Endothelial cell of umbilical vein (primary cell): ENCODE measurements around the gene SSRP1. TPM values are rescaled to one million over a fixed set of nuclear protein-coding genes. Genes with fewer than 3 reads are reported as not detected.

Experiments
- BruUV-seq: library from RNA; stranded (reverse); fragments of 400-500 nt; replicated peaks from 2 replicates; lab custom pipeline; 2021; lab: Mats Ljungman, UMichigan
- CTCF ChIA-PET: fragments of 300-600, 350-600 bp; sonication (Branson Sonifier 250); formaldehyde crosslinking; loops from one replicate; lab custom pipeline; 2021; ENCODE audit warnings: antibody characterized with exemption, inconsistent platforms; lab: Charles Lee
- POLR2A ChIA-PET: fragments of 300-600, 350-600 bp; sonication (Branson Sonifier 250); formaldehyde crosslinking; loops from one replicate; lab custom pipeline; 2021; ENCODE audit warnings: antibody characterized with exemption, inconsistent platforms; lab: Charles Lee
- DNase-seq: peaks from one replicate; pipeline ENCODE4 v3.0.0-alpha.2; 2011; ENCODE audit warnings: low read depth, low spot score
- FAIRE-seq: peaks from 2 replicates; lab custom pipeline; 2011; peaks lifted over from hg19 to GRCh38; lab: Jason Lieb, UNC
- H2AFZ ChIP-seq: 2 replicates; pipeline ENCODE4 v1.6.0; 2012; ENCODE audit warnings: low read depth, low read length, control low read depth, inconsistent platforms
- H3K27ac ChIP-seq: 2 replicates; pipeline ENCODE4 v1.5.1; 2011; ENCODE audit warnings: low read depth, mild to moderate bottlenecking, control low read depth, low read length, moderate library complexity; ENCODE audit not compliant: insufficient read depth
- H3K27me3 ChIP-seq, 2 experiments: 2 replicates each; pipeline versions ENCODE4 v1.6.0 to v1.6.1; 2011; ENCODE audit warnings: low read length in 2 of 2, mixed read lengths in 1 of 2; ENCODE audit not compliant: control insufficient read depth in 2 of 2, insufficient read depth in 2 of 2
- H3K36me3 ChIP-seq, 2 experiments: 2 replicates in 1 of 2; 3 replicates in 1 of 2; pipeline ENCODE4 v1.5.1; 2011; ENCODE audit warnings: low read length in 2 of 2, mild to moderate bottlenecking in 1 of 2, moderate library complexity in 1 of 2; ENCODE audit not compliant: control insufficient read depth in 2 of 2, insufficient read depth in 2 of 2; ENCODE audit errors: extremely low read depth in 1 of 2
- H3K4me1 ChIP-seq: 3 replicates; pipeline ENCODE4 v1.5.1; 2011; ENCODE audit warnings: mild to moderate bottlenecking, low read length; ENCODE audit not compliant: control insufficient read depth, insufficient read depth; ENCODE audit errors: extremely low read depth
- H3K4me2 ChIP-seq: 2 replicates; pipeline ENCODE4 v1.6.1; 2011; ENCODE audit warnings: low read length, control low read depth, mixed read lengths; ENCODE audit not compliant: insufficient read depth
- H3K4me3 ChIP-seq, 3 experiments: fragments of 200-600 bp in 1 of 3; sonication (generic), shearing (Covaris generic) in 1 of 3; replicated peaks in 1 of 3; 2 replicates each; pipeline ENCODE4 v1.5.1; 2011 to 2016; ENCODE audit warnings: control low read depth in 3 of 3, low read length in 3 of 3, mild to moderate bottlenecking in 2 of 3, inconsistent platforms in 1 of 3, low read depth in 1 of 3, moderate library complexity in 1 of 3; ENCODE audit not compliant: insufficient read depth in 1 of 3
- H3K79me2 ChIP-seq: 2 replicates; pipeline ENCODE4 v1.6.0; 2012; ENCODE audit warnings: low read length, inconsistent platforms; ENCODE audit not compliant: control insufficient read depth, insufficient read depth
- H3K9ac ChIP-seq: replicated peaks from 2 replicates; pipeline ENCODE3; 2011; ENCODE audit warnings: low read length, control low read depth; ENCODE audit not compliant: insufficient read depth; ENCODE audit errors: extremely low read depth
- H3K9me1 ChIP-seq: replicated peaks from 3 replicates; pipeline ENCODE4 v1.6.0; 2011; ENCODE audit warnings: mild to moderate bottlenecking, low read length; ENCODE audit not compliant: control insufficient read depth, insufficient read depth; ENCODE audit errors: extremely low read depth
- H3K9me3 ChIP-seq: replicated peaks from 2 replicates; pipeline ENCODE4 v1.5.1; 2012; ENCODE audit warnings: low read length, inconsistent platforms; ENCODE audit not compliant: control insufficient read depth, insufficient read depth
- H4K20me1 ChIP-seq: replicated peaks from 2 replicates; pipeline ENCODE3; 2011; ENCODE audit warnings: mild to moderate bottlenecking, low read length; ENCODE audit not compliant: control insufficient read depth, insufficient read depth; ENCODE audit errors: extremely low read depth
- EZH2 ChIP-seq: IDR thresholded peaks from 2 replicates; pipeline ENCODE4 v1.6.1; 2012; ENCODE audit warnings: borderline replicate concordance, low read depth, mild to moderate bottlenecking, moderate library complexity, low read length, inconsistent platforms; ENCODE audit not compliant: severe bottlenecking
- JUN ChIP-seq: IDR thresholded peaks from 2 replicates; pipeline ENCODE4 v1.6.1; 2011; ENCODE audit warnings: borderline replicate concordance, low read depth; ENCODE audit not compliant: insufficient read length, insufficient read depth
- MYC ChIP-seq: IDR thresholded peaks from one replicate; pipeline ENCODE4 v1.6.1; 2011; ENCODE audit warnings: mild to moderate bottlenecking, low read depth, low read length
- POLR2A ChIP-seq: IDR thresholded peaks from 2 replicates; pipeline ENCODE4 v1.6.1; 2012; ENCODE audit warnings: low read depth, mild to moderate bottlenecking, control low read depth, low read length
- POLR2AphosphoS5 ChIP-seq: IDR thresholded peaks from 2 replicates; pipeline ENCODE4 v1.6.1; 2012; ENCODE audit warnings: low read depth, mild to moderate bottlenecking, control low read depth, low read length, moderate library complexity; ENCODE audit not compliant: insufficient read depth
- dilution Hi-C: fragments of 300-500 bp; cut with MboI; formaldehyde crosslinking; loops from one replicate; pipeline ENCODE4 v1.15.0; 2019; ENCODE audit warnings: low sequenced_read_pairs; ENCODE audit not compliant: extremely low pct_ligation_motif_present
- intact Hi-C: fragments of 100-400 bp; cut with micrococcal nuclease; formaldehyde crosslinking; loops from one replicate; pipeline ENCODE4 v1.10.0; 2022
- polyA plus RNA-seq, 4 experiments: library from polyadenylated mRNA; depleted of rRNA in 3 of 4; stranded (reverse) in 3 of 4; unstranded in 1 of 4; fragments of >200 nt; gene quantifications; 2 replicates each; pipeline versions ENCODE4 v1.2.1 to v1.2.3, GENCODE V29; 2011 to 2012; ENCODE audit warnings: missing spikeins in 1 of 4
- total RNA-seq: library from RNA; stranded (reverse); gene quantifications from 2 replicates; pipeline ENCODE4 v1.2.3, GENCODE V29; 2021
- TF ChIP-seq, protein P1 (sequence below): IDR thresholded peaks from 2 replicates; pipeline ENCODE4 v1.6.1; 2011; ENCODE audit not compliant: insufficient read depth, insufficient read length
- TF ChIP-seq, protein P2 (sequence below), 2 donors: IDR thresholded peaks; 1 replicate in 1 of 2; 2 replicates in 1 of 2; pipeline ENCODE4 v1.5.1; 2011; ENCODE audit warnings: low read length in 2 of 2, mild to moderate bottlenecking in 2 of 2, moderate library complexity in 2 of 2, control low read depth in 1 of 2, inconsistent platforms in 1 of 2, low read depth in 1 of 2; ENCODE audit not compliant: insufficient read depth in 1 of 2; ENCODE audit errors: extremely low read depth in 1 of 2

Gene SSRP1
- total and polyA plus RNA-seq, 2 donors (not counting 3 experiments of a cell fraction or from before 2014, with no cell fraction given), result 130 to 146 TPM

DNA sequence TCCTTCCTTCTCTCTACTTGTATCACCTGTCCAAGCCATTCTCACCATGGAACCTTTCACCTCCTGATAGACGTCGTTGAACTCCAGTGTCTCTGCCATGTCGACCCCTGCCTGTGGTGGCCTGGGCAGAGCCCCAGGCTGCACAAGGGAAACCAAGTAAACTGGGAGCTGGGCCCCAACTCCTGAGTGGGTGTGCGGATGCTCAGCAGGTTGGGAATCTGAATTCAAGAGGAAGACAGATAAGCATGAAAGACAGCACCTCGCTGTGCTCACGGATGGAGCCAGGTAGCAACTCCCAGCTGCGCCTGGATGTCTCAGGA is 709 bp downstream of the SSRP1 start:
- Histone ChIP-seq H3K4me1 (peaks cover 17% of the 10 kb centered on the region), H3K9me1 (no peaks in the 10 kb centered on the region), H3K27me3 (peaks cover 4 to 8% of the 10 kb centered on the region in 2 experiments), H3K9ac (peak overlapping the region; percentile 85), H3K9me3 (no peaks in the 10 kb centered on the region), H3K4me2 (peak overlapping the region; percentile 61), H3K79me2 (peaks cover 28% of the 10 kb centered on the region), H3K4me3 (peak overlapping the region; percentile 58 to 82 (median 61)), H3K36me3 (peaks cover 19 to 23% of the 10 kb centered on the region in 2 experiments), H2AFZ (peak overlapping the region; percentile 65), H4K20me1 (no peaks in the 10 kb centered on the region), H3K27ac (peak overlapping the region; percentile 54)
- DNase-seq, result no peak
- dilution Hi-C loops (no loop called here), intact Hi-C loops (loop anchor here (1.0 to 5.0 kb wide), 4 partner anchors 10 to 332 kb away; partner anchors contain the start of gene ZDHHC5)
- ChIA-PET POLR2A (interaction anchor here (1.1 kb wide), 1 partner anchor 9 kb away, joined by 4 read pairs; no protein-coding TSS in a partner anchor), CTCF (interaction anchor here (1.1 to 1.6 kb wide), 7 partner anchors 11 to 494 kb away, joined by 3 to 10 read pairs (median 5); no protein-coding TSS in a partner anchor)
- no peak for FAIRE-seq
- no TSS peak for BruUV-seq
- TF ChIP-seq JUN (no peak), POLR2AphosphoS5 (no peak), POLR2A (no peak), MYC (no peak), EZH2 (no peak)
- TF ChIP-seq, protein P1, sequence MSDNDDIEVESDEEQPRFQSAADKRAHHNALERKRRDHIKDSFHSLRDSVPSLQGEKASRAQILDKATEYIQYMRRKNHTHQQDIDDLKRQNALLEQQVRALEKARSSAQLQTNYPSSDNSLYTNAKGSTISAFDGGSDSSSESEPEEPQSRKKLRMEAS, result no peak
- TF ChIP-seq, protein P2, sequence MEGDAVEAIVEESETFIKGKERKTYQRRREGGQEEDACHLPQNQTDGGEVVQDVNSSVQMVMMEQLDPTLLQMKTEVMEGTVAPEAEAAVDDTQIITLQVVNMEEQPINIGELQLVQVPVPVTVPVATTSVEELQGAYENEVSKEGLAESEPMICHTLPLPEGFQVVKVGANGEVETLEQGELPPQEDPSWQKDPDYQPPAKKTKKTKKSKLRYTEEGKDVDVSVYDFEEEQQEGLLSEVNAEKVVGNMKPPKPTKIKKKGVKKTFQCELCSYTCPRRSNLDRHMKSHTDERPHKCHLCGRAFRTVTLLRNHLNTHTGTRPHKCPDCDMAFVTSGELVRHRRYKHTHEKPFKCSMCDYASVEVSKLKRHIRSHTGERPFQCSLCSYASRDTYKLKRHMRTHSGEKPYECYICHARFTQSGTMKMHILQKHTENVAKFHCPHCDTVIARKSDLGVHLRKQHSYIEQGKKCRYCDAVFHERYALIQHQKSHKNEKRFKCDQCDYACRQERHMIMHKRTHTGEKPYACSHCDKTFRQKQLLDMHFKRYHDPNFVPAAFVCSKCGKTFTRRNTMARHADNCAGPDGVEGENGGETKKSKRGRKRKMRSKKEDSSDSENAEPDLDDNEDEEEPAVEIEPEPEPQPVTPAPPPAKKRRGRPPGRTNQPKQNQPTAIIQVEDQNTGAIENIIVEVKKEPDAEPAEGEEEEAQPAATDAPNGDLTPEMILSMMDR (IDR thresholded peaks at IDR 0.05; ENCODE audit: extremely low read depth in 1 of 2, insufficient read depth in 1 of 2, low read depth in 1 of 2, low read length in 2 of 2), result no peak
